Left ventricle myocardium inferior (tissue), 1 donor: ENCODE data around the gene CDC25B. TPM values are rescaled to one million over a fixed set of nuclear protein-coding genes. Genes with fewer than 3 reads are reported as not detected.

Source experiments
- DNase-seq: peaks from one replicate; pipeline ENCODE4 v3.0.0-alpha.2; 2020
- H3K27ac ChIP-seq: fragments of 200-600 bp; replicated peaks from 2 replicates; pipeline ENCODE4 v1.8.0; 2021
- H3K27me3 ChIP-seq: fragments of 200-600 bp; 2 replicates; pipeline ENCODE4 v1.8.0; 2021; ENCODE audit warnings: low read depth
- H3K36me3 ChIP-seq: fragments of 200-600 bp; 2 replicates; pipeline ENCODE4 v1.8.0; 2021
- H3K4me1 ChIP-seq: fragments of 200-600 bp; 2 replicates; pipeline ENCODE4 v1.8.0; 2021
- H3K4me3 ChIP-seq: fragments of 200-600 bp; 2 replicates; pipeline ENCODE4 v1.8.0; 2021; ENCODE audit warnings: mild to moderate bottlenecking, moderate library complexity
- H3K9me3 ChIP-seq: fragments of 200-600 bp; replicated peaks from 2 replicates; pipeline ENCODE4 v1.8.0; 2021
- intact Hi-C: fragments of 100-400 bp; cut with micrococcal nuclease; formaldehyde crosslinking; loops from one replicate; pipeline ENCODE4 v1.11.0; 2022
- total RNA-seq: library from RNA; stranded (reverse); fragmentation: NEBNext Ultra II Directional; extraction: Animal tissue kit (Norgen Biotek cat#: 25700); gene quantifications from one replicate; pipeline ENCODE4 v1.2.1, GENCODE V29; 2021
- TF ChIP-seq, protein P1 (sequence below): fragments of 200-600 bp; IDR thresholded peaks from 2 replicates; pipeline ENCODE4 v1.8.0; 2021; ENCODE audit warnings: antibody characterized with exemption, mild to moderate bottlenecking, borderline replicate concordance
- donor health status: DM: no; HTN: yes; CAD: no; lungs with severe emphysema.

The CDC25B gene
- total RNA-seq, 1 donor from 2014 or later: 8.1 TPM

DNA sequence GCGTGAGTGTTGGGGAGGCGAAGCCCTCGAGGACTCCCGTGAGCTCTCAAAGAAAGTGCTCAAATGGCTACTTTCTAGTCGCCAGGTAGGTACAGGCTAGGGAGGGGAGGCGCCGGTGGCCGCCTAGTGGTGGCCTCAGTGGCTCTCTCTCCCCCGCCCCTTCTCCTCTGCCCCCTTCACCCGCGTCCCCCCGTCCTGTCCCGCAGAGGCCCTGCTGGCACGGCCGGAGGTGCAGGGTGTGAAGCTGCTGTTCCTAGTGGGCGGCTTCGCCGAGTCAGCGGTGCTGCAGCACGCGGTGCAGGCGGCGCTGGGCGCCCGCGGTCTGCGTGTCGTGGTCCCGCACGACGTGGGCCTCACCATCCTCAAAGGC is 44.8 kb upstream of the CDC25B start:
- Histone ChIP-seq H3K27me3 (peaks cover 36% of the 10 kb centered on the region), H3K4me3 (peak overlapping the region; percentile 59), H3K27ac (peak overlapping the region; percentile 61), H3K9me3 (no peaks in the 10 kb centered on the region), H3K36me3 (peaks cover 46% of the 10 kb centered on the region), H3K4me1 (peaks cover 56% of the 10 kb centered on the region)
- DNase-seq: no peak
- intact Hi-C loops: no loop called here
- TF ChIP-seq, protein P1, sequence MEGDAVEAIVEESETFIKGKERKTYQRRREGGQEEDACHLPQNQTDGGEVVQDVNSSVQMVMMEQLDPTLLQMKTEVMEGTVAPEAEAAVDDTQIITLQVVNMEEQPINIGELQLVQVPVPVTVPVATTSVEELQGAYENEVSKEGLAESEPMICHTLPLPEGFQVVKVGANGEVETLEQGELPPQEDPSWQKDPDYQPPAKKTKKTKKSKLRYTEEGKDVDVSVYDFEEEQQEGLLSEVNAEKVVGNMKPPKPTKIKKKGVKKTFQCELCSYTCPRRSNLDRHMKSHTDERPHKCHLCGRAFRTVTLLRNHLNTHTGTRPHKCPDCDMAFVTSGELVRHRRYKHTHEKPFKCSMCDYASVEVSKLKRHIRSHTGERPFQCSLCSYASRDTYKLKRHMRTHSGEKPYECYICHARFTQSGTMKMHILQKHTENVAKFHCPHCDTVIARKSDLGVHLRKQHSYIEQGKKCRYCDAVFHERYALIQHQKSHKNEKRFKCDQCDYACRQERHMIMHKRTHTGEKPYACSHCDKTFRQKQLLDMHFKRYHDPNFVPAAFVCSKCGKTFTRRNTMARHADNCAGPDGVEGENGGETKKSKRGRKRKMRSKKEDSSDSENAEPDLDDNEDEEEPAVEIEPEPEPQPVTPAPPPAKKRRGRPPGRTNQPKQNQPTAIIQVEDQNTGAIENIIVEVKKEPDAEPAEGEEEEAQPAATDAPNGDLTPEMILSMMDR: no peak

DNA sequence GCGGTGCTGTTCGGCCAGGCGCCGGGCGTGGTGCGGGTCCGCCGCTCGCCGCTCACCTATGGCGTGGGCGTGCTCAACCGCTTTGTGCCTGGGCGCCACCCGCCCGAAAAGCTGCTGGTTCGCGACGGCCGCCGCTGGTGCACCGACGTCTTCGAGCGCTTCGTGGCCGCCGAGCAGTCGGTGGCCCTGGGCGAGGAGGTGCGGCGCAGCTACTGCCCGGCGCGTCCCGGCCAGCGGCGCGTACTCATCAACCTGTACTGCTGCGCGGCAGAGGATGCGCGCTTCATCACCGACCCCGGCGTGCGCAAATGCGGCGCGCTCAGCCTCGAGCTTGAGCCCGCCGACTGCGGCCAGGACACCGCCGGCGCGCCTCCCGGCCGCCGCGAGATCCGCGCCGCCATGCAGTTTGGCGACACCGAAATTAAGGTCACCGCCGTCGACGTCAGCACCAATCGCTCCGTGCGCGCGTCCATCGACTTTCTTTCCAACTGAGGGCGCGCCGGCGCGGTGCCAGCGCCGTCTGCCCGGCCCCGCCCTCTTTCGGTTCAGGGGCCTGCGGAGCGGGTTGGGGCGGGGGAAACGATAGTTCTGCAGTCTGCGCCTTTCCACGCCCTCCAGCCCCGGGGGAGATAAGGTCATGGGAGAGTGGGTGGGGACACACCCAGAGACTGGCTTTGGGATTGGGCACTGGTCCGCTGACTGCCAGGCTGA is 44.3 kb upstream of the CDC25B start:
- DNase-seq: peak; percentile 70
- H3K27me3 ChIP-seq: peaks cover 32% of the 10 kb centered on the region
- peak overlapping the region; percentile 59 for H3K4me3 ChIP-seq
- peaks cover 61% of the 10 kb centered on the region for H3K4me1 ChIP-seq
- intact Hi-C loops: no loop called here
- peaks cover 42% of the 10 kb centered on the region for H3K36me3 ChIP-seq
- TF ChIP-seq, protein P1: no peak
- peak overlapping the region; percentile 61 for H3K27ac ChIP-seq
- no peaks in the 10 kb centered on the region for H3K9me3 ChIP-seq

DNA sequence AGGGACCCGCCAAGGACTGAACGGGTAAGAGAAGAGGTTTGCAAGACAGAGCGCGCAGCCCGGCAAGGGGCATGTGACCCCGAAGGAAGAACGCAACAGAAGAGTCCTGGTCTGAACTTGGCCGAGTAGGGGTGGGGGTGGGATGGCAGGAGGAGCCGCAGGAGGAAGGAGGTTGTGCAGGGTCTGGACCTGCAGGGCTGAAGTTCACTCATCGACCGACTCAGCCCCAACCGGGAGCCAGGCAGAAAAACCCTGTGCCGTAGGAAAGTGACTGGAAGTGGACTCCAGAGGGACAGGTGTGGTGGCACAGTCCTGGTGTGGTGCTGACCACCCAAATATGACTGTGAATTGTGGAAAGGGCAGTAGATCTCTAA is 43.7 kb upstream of the CDC25B start:
- Histone ChIP-seq H3K36me3 (peaks cover 38% of the 10 kb centered on the region), H3K27ac (peak overlapping the region; percentile 61), H3K27me3 (peaks cover 28% of the 10 kb centered on the region), H3K9me3 (no peaks in the 10 kb centered on the region), H3K4me1 (peaks cover 61% of the 10 kb centered on the region), H3K4me3 (peak overlapping the region; percentile 59)
- TF ChIP-seq, protein P1: no peak
- DNase-seq: no peak
- intact Hi-C loops: no loop called here

DNA sequence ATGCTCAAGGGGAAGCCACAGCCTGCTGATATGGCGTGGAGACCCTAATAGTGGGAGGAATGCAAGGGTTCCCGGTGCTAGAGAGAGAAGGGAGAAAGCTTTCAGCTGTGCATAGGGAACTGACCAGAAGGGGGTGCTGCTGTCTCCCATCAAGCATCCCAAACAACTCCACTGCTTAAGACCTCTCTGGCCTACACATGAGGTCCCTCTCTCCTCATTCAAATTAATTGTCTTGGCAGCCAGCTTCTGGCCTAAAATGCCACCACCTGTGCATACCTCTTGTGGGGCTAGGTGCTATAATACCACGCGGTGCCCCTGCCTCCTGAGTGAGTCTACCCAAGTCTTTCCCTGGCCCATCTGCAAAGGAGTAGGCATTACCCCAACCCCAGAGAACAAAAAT is 43.0 kb upstream of the CDC25B start:
- Histone ChIP-seq H3K9me3 (no peaks in the 10 kb centered on the region), H3K4me1 (peaks cover 66% of the 10 kb centered on the region), H3K36me3 (peaks cover 31% of the 10 kb centered on the region), H3K27me3 (peaks cover 28% of the 10 kb centered on the region), H3K4me3 (no peak overlapping the region), H3K27ac (peak overlapping the region; percentile 61)
- no peak for DNase-seq
- intact Hi-C loops: no loop called here
- TF ChIP-seq, protein P1: peak; percentile 84

DNA sequence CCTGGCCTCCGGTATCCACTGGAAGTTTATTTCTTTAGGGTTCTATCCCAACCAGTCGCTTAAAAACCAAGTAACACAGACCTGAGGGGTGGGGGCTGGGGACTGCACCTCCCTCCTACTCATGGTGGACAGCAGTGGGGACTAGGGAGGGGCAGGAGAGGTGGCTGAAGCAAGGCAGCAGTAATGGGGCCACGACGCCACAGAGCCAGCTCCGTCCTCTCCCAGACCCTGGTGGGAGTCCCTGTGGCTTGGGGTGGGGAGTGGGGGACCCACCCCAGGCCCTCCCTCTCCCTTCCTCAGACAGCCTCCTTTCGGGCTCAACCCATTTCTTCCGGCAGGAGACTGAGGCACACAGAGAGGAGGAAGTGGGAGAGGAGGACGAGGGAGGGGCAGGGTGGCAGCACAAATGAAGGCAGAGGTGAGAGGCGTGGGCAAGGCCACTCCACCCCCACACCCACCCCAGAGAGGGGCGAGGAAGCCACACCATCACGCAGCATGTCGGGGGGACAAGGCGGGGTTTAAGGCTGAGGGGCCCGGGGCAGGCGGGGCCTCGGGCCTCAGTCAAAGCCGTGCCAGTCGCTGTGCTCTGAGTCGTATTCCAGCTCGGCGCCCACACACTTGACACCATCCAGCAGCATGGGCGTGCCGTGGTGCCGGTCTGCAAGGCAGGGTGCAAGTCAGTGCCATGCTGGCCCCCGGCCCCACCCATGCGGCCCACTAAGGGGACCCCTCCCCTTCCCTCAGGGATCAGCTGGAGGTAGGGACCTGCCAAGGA is 42.4 kb upstream of the CDC25B start:
- no peak overlapping the region for H3K4me3 ChIP-seq
- TF ChIP-seq, protein P1: no peak
- H3K27me3 ChIP-seq: peaks cover 28% of the 10 kb centered on the region
- H3K27ac ChIP-seq: peak overlapping the region; percentile 61
- peaks cover 68% of the 10 kb centered on the region for H3K4me1 ChIP-seq
- H3K9me3 ChIP-seq: no peaks in the 10 kb centered on the region
- peaks cover 27% of the 10 kb centered on the region for H3K36me3 ChIP-seq
- intact Hi-C loops: no loop called here
- DNase-seq: no peak
